IPS-20b (cell line): ENCODE data around the gene CSNK1A1L.

Source experiments
- H3K27ac ChIP-seq: one replicate; pipeline ENCODE4 v1.5.1; 2013; ENCODE audit warnings: low read length
- H3K27me3 ChIP-seq: 2 replicates; pipeline ENCODE4 v1.6.1; 2013; ENCODE audit warnings: mild to moderate bottlenecking, low read length, inconsistent platforms; ENCODE audit not compliant: insufficient read depth
- H3K36me3 ChIP-seq: 2 replicates; pipeline ENCODE4 v1.6.1; 2013; ENCODE audit warnings: low read depth, mild to moderate bottlenecking, inconsistent platforms, low read length, moderate library complexity; ENCODE audit not compliant: insufficient read depth
- H3K4me1 ChIP-seq: 2 replicates; pipeline ENCODE4 v1.6.1; 2013; ENCODE audit warnings: mild to moderate bottlenecking, control low read depth, inconsistent platforms, low read length, moderate library complexity; ENCODE audit not compliant: insufficient read depth
- H3K4me3 ChIP-seq: 2 replicates; pipeline ENCODE4 v1.5.1; 2013; ENCODE audit warnings: mild to moderate bottlenecking, low read length, inconsistent platforms
- H3K9ac ChIP-seq: 2 replicates; pipeline ENCODE4 v1.6.1; 2013; ENCODE audit warnings: low read depth, mild to moderate bottlenecking, inconsistent platforms, low read length, moderate library complexity
- H3K9me3 ChIP-seq: 2 replicates; pipeline ENCODE4 v1.6.1; 2013; ENCODE audit warnings: mild to moderate bottlenecking, low read depth, low read length, inconsistent platforms; ENCODE audit not compliant: insufficient read depth

CSNK1A1L gene

DNA sequence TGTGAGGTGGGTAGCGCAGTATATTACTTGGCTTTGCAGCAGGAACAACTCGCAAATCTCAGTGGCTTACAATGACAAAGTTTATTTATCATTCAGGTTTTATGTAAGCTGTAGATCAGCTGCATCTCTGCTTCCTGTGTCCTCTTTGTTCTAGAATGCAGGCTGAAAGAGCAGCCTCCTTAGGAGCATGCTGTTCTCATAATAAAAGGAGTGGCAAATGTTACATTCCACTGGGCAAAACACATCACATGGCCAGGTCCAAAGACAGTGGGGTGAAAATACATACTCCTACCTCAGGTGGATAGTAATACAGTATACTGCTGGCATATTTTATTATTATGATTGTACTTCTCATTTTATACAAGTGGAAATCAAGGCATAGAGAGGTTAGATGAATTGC is 1.2 kb upstream of the CSNK1A1L start:
- no peaks in the 10 kb centered on the region for H3K27me3 ChIP-seq
- no peak overlapping the region for H3K27ac ChIP-seq

DNA sequence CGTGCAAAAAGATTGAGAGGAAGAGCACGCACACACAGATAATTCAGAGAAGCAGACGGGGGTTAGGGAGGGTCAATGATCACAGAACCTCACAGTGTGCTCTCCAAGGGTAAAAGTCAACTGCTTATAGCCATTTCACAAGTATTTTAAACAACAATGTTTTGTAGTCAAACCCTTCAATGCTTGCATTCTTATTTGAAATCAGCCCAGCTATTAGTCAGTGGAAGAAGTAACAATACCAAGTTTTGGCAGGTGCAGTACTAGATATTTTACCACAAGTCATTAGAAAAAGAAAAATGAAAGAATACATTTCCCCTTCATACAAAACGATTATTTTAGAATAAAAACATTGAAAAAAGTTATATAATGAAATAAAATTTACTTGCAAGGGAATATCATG is 2.6 kb downstream of the CSNK1A1L start:
- H3K27me3 ChIP-seq: no peaks in the 10 kb centered on the region
- H3K27ac ChIP-seq: no peak overlapping the region
- H3K4me3 ChIP-seq: no peak overlapping the region
- no peaks in the 10 kb centered on the region for H3K36me3 ChIP-seq
- no peaks in the 10 kb centered on the region for H3K9me3 ChIP-seq
- H3K4me1 ChIP-seq: peaks cover 13% of the 10 kb centered on the region; the same call in 1 of the 2 replicates
- H3K9ac ChIP-seq: no peak overlapping the region

More for the DNA sequence above, 1.2 kb upstream of the CSNK1A1L start:
- Histone ChIP-seq H3K4me3 (peak overlapping the region; percentile 8; the same call in 1 of the 2 replicates), H3K4me1 (peaks cover 13% of the 10 kb centered on the region; the same call in 1 of the 2 replicates), H3K9ac (peak overlapping the region; percentile 8; the same call in 1 of the 2 replicates), H3K36me3 (no peaks in the 10 kb centered on the region), H3K9me3 (no peaks in the 10 kb centered on the region)

DNA sequence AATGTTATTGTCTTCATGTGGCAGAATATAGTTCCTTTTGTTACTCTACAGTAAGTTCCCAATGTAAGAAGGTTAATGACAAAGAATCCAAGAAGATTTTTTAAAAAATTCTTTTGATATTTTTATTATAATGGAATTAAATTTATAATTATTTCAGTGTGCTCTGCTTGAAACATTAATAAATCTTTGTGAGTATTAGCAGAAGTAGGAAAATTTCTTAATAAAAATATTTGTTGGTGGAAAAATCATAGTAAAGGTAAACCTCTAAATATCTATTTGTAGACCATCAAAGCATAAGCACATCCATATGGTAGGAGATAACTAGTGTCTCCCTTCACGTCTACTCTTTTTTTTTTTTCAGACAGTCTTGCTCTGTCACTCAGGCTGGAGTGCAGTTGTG is 4.3 kb downstream of the CSNK1A1L start:
- Histone ChIP-seq H3K36me3 (no peaks in the 10 kb centered on the region), H3K9ac (no peak overlapping the region), H3K4me1 (peaks cover 5% of the 10 kb centered on the region; the same call in 1 of the 2 replicates), H3K27ac (no peak overlapping the region), H3K27me3 (no peaks in the 10 kb centered on the region), H3K4me3 (no peak overlapping the region), H3K9me3 (no peaks in the 10 kb centered on the region)

DNA sequence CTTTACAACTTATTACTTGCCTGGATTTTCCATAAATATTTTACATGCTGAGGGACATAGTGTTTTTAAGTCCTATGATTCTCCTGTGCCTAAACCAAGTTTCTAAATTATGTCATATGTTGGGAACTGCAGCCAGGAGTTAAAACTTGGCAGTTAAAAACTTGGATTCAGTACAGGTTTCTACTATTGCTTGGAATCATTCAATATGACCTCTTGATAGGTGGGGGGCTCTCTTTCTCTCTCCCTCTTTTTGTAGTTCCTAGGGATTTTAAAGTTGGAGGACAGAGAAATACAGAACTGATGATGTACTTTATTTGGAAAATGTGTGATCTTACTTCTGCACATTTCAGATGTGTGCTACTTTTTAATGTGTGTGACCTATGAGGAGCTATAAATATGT is 4.7 kb downstream of the CSNK1A1L start:
- no peaks in the 10 kb centered on the region for H3K27me3 ChIP-seq
- no peak overlapping the region for H3K27ac ChIP-seq
- 0 out of 2 replicates have a peak, but pooled peaks cover 3% of the 10 kb centered on the region for H3K4me1 ChIP-seq
- H3K36me3 ChIP-seq: no peaks in the 10 kb centered on the region
- H3K9me3 ChIP-seq: no peaks in the 10 kb centered on the region
- no peak overlapping the region for H3K4me3 ChIP-seq
- no peak overlapping the region for H3K9ac ChIP-seq

DNA sequence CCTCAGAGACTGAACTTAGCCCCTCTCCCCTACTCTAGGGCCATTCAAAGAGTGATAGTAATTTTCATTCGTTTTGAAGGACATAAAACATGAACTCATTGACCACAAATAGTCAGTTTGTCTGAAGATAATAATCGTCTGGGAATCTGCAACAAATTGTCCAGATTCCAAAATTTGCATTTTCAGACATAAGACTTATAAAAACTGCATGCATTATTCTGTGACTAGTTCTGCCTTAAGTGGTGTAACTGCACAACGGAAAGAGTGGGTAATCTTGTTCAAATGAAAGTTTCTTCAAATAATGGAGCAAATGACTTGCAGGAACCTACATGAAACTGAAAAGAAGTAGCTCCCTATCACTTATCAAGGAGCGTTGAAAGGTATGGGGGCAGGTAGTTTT is 8.4 kb downstream of the CSNK1A1L start:
- no peaks in the 10 kb centered on the region for H3K4me1 ChIP-seq
- no peaks in the 10 kb centered on the region for H3K36me3 ChIP-seq
- H3K27me3 ChIP-seq: no peaks in the 10 kb centered on the region
- H3K9me3 ChIP-seq: no peaks in the 10 kb centered on the region
- H3K9ac ChIP-seq: no peak overlapping the region
- H3K27ac ChIP-seq: no peak overlapping the region
- no peak overlapping the region for H3K4me3 ChIP-seq

DNA sequence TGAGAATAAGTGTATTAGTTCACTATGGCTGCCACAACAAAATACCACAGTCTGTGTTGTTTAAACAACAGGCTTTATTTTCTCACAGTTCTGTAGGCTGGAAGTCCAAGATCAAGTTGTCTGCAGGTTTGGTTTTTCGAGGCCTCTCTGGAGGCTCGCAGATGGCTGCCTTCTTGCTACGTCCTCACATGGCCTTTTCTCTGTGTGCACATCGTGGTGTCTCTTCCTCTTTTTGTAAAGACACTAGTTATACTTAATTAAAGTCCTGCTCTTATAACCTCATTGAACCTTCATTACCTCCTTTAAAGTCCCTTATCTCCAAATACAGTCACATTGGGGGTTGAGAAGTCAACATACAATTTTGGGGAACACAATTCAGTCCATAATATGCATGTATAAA is 10.6 kb downstream of the CSNK1A1L start:
- no peak overlapping the region for H3K27ac ChIP-seq
- H3K27me3 ChIP-seq: no peaks in the 10 kb centered on the region
- H3K36me3 ChIP-seq: no peaks in the 10 kb centered on the region
- H3K9me3 ChIP-seq: no peaks in the 10 kb centered on the region
- H3K9ac ChIP-seq: no peak overlapping the region
- no peaks in the 10 kb centered on the region for H3K4me1 ChIP-seq
- no peak overlapping the region for H3K4me3 ChIP-seq

DNA sequence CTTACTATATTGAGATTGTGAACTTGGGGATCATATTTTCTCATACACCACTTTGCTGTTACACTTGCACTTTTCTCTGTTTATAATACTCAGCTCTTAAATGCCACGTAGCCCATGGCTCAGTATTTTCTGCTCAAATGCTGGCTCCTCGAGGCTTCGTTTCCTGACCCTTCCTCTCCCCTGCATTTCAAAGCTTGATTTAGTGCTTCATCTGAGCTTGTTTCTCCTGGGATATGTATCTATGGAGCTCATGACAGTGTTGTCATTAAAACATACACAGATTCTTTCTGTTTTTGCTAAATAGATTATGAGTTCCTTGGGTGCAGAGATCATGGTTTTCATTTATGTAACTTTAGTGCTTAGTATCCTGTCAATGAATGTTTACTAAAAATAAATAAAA is 11.4 kb downstream of the CSNK1A1L start:
- no peaks in the 10 kb centered on the region for H3K36me3 ChIP-seq
- H3K4me1 ChIP-seq: no peaks in the 10 kb centered on the region
- H3K27ac ChIP-seq: no peak overlapping the region

DNA sequence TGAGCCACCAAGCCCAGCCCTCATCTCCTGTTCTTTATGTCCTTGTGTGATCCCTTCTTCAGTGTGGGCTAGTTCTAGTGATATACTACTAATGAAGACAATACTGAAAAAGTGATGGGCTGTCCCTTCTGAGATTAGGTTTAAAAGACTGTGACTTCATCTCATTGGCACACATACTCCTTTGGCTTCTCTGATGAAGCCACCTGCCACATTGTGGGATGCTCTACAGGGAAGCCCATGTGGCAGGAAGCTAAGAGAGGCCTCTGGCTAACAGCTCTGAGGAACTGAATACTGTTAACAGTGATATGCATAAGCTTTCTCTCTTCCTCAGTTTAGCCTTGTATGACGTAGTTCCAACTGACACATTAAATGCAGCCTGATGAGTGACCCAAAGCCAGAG is 13.6 kb downstream of the CSNK1A1L start:
- Histone ChIP-seq H3K4me1 (no peaks in the 10 kb centered on the region), H3K27ac (no peak overlapping the region), H3K4me3 (no peak overlapping the region), H3K27me3 (no peaks in the 10 kb centered on the region), H3K9me3 (no peaks in the 10 kb centered on the region), H3K36me3 (no peaks in the 10 kb centered on the region), H3K9ac (no peak overlapping the region)

More for the DNA sequence above, 11.4 kb downstream of the CSNK1A1L start:
- H3K9ac ChIP-seq: no peak overlapping the region
- no peak overlapping the region for H3K4me3 ChIP-seq
- no peaks in the 10 kb centered on the region for H3K9me3 ChIP-seq
- no peaks in the 10 kb centered on the region for H3K27me3 ChIP-seq

DNA sequence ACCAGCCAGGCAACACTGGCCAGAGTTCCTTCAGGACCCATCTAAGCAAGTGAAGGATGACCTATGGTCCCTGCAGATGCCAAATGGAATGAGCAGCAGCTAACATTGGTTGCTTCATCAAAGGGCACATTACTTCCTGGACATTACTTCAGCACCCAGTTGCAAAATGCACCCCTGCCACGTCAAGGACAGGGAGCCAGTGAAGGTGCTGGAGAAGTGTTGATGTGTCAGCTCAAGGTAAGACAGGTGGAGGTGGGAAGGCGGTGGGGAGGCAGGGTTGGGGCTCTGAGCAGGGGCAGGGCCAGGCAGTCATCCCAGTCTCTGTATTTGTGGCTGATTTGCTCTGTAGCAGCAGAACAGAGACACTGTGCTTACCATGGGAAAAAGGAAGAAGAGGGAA is 14.6 kb downstream of the CSNK1A1L start:
- H3K4me1 ChIP-seq: no peaks in the 10 kb centered on the region
- H3K9ac ChIP-seq: no peak overlapping the region
- H3K27me3 ChIP-seq: no peaks in the 10 kb centered on the region
- no peaks in the 10 kb centered on the region for H3K9me3 ChIP-seq
- H3K36me3 ChIP-seq: no peaks in the 10 kb centered on the region
- H3K4me3 ChIP-seq: no peak overlapping the region
- H3K27ac ChIP-seq: no peak overlapping the region

DNA sequence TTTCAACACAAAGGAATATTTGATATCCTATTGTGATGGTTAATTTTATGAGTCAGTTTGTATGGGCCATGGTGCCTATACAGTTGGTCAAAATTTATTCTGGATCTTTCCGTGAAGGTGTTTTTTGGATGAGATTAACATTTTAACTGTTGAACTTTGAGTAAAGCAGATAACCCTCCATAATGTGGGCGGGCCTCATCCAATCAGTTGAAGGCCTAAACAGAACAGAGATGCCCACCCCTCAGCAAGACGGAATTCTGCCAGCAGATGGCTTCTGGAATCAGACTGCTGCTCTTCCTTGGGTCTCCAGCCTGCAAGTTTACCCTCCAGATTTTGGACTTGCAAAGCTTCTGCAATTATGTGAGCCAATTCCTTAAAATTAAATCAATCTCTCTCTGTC is 16.0 kb downstream of the CSNK1A1L start:
- no peaks in the 10 kb centered on the region for H3K27me3 ChIP-seq
- no peaks in the 10 kb centered on the region for H3K4me1 ChIP-seq
- no peaks in the 10 kb centered on the region for H3K9me3 ChIP-seq
- H3K4me3 ChIP-seq: no peak overlapping the region
- H3K36me3 ChIP-seq: no peaks in the 10 kb centered on the region
- H3K9ac ChIP-seq: no peak overlapping the region
- no peak overlapping the region for H3K27ac ChIP-seq

DNA sequence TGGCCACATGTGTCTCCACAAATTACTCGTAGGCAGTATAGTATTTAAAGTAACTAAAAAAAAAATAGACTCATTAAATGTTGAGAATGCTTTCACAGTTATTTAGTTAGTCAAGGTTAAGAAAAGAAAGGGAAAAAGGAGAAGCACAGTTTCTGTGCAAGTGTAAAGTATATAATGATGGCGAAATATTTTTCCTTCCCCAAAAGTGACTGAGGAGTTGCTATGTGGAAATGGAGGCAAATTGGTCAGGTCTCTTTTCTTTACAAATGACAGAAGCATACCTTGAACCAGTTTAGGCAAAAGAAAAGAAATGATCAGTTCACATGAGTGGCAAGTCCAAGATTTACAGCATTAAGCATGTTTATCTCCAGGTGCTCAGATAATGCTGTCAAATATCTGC is 18.0 kb downstream of the CSNK1A1L start:
- H3K9ac ChIP-seq: no peak overlapping the region
- H3K4me1 ChIP-seq: no peaks in the 10 kb centered on the region

DNA sequence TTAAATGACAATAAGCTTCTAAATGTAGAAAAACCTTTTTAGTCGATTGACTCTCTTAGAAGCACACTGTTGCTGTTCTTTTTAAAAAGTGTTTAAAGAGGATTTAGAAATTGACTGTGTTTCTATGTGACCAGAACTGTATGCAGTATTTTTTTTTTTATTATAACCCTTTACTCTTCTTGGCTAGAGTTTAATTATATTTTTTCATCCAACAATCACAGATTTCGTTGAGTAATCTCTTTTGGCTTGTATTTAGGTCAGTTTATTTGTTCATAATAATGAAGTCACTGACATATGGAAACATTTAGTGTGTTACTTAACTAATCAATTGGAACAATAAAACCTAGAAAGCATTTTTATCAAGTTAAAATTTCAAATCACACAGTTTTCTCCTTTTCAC is 19.9 kb downstream of the CSNK1A1L start:
- H3K36me3 ChIP-seq: no peaks in the 10 kb centered on the region
- no peak overlapping the region for H3K27ac ChIP-seq
- no peak overlapping the region for H3K4me3 ChIP-seq
- H3K9me3 ChIP-seq: no peaks in the 10 kb centered on the region
- no peak overlapping the region for H3K9ac ChIP-seq
- H3K27me3 ChIP-seq: no peaks in the 10 kb centered on the region
- no peaks in the 10 kb centered on the region for H3K4me1 ChIP-seq

More for the DNA sequence above, 18.0 kb downstream of the CSNK1A1L start:
- Histone ChIP-seq H3K4me3 (no peak overlapping the region), H3K36me3 (no peaks in the 10 kb centered on the region), H3K27ac (no peak overlapping the region), H3K9me3 (no peaks in the 10 kb centered on the region), H3K27me3 (no peaks in the 10 kb centered on the region)

DNA sequence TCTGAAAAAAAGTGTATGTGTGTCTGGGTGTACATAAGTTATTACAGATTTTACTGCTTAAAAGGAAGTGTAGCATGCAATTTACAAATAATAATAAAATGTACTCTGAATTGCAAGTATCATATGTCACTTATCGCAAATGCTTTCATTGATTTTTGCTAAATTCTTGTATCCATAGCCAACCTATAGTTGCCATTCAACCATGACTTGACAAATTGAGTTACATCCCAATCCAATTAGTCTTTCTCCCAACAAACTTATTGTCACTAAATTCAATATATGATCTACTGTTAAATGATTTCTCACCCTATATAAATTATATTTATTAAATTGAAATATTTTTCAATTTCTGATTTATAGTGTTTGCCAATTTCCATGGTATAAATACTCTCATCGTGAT is 28.6 kb downstream of the CSNK1A1L start:
- Histone ChIP-seq H3K9ac (no peak overlapping the region), H3K4me3 (no peak overlapping the region), H3K9me3 (no peaks in the 10 kb centered on the region), H3K27ac (no peak overlapping the region), H3K4me1 (no peaks in the 10 kb centered on the region), H3K36me3 (no peaks in the 10 kb centered on the region), H3K27me3 (no peaks in the 10 kb centered on the region)
